ENCODE data around the gene FHL3. TPM values are rescaled to one million over a fixed set of nuclear protein-coding genes. Genes with fewer than 3 reads are reported as not detected.

FHL3 gene, protein sequence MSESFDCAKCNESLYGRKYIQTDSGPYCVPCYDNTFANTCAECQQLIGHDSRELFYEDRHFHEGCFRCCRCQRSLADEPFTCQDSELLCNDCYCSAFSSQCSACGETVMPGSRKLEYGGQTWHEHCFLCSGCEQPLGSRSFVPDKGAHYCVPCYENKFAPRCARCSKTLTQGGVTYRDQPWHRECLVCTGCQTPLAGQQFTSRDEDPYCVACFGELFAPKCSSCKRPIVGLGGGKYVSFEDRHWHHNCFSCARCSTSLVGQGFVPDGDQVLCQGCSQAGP
- 10 to 100 TPM in 1 of 6 donors, 1 to 10 TPM in 5; 7.4 to 11.3 (median 8.3) TPM for total RNA-seq
- 1 to 10 TPM; 5.1 to 7.0 TPM for polyA plus RNA-seq

DNA sequence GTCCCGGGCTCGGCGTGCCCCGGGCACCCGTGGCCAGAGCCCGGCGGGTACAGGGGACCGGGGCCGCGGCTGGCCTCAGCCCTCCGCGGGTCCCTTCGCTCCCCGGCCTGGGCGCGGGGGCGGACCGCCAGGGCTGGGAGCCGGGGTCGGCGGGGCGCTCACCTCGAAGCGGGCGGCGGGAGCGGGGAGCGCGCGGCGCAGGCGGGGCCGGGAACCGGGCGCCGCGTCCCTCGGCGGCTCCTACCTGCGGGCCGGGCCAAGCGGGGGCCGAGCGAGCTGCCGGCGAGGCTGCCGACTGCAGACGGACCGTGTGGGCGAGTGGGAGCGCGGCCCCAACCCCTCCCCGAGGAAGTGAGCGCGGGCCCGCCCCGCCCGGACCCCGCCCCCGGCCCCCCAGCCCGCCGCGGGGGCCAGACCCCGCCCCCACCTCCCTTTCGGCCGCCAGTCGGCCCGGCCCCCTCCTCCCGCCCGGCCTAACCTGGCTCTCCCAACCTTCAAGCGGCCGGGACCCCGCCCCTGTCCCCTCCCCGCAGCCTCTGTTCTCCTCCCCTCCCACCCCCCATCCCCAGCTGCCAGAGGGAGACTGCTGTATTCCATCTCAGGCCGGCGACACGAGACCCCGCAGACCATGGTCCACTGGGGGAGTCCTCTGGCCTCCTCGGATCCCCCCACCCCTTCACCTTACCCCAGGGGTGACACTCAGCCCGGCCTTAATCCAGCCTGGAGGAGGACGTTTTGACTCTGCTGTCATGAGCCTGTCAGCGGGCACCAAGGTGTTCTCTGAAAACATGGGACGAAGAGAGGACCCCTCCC lies at the start of gene FHL3:
FHL3 (minus strand) TSS at position 320 of the 813 bp plus-strand sequence. CDS start 6,102 bp downstream, outside the sequence.
- 3 to 6% methylated on average over 25 to 83 of the region's 83 CpGs for WGBS, 2 donors
- ATAC-seq, result peak; percentile 76 to 89 (median 83)
- no peak for FAIRE-seq
- peak within 1 kb of the TSS; percentile 33 to 60 (median 44) for H3K4me3 ChIP-seq
- H3K4me1 ChIP-seq, result peaks cover 0 to 5% (median 0%) of the 10 kb centered on the region in 3 donors
- TF ChIP-seq, protein P1, sequence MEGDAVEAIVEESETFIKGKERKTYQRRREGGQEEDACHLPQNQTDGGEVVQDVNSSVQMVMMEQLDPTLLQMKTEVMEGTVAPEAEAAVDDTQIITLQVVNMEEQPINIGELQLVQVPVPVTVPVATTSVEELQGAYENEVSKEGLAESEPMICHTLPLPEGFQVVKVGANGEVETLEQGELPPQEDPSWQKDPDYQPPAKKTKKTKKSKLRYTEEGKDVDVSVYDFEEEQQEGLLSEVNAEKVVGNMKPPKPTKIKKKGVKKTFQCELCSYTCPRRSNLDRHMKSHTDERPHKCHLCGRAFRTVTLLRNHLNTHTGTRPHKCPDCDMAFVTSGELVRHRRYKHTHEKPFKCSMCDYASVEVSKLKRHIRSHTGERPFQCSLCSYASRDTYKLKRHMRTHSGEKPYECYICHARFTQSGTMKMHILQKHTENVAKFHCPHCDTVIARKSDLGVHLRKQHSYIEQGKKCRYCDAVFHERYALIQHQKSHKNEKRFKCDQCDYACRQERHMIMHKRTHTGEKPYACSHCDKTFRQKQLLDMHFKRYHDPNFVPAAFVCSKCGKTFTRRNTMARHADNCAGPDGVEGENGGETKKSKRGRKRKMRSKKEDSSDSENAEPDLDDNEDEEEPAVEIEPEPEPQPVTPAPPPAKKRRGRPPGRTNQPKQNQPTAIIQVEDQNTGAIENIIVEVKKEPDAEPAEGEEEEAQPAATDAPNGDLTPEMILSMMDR (IDR thresholded peaks at IDR 0.05), result no peak
- intact Hi-C loops (cut with DNase I), result no loop called here
- peak within 1 kb of the TSS in 1 of 4 donors; percentile 41 for H3K27ac ChIP-seq
- H3K36me3 ChIP-seq, result no peaks in the 10 kb centered on the region
- no peaks in the 10 kb centered on the region for H3K27me3 ChIP-seq
- no peaks in the 10 kb centered on the region for H3K9me3 ChIP-seq
- peak; percentile 69 to 89 (median 80) for DNase-seq

DNA sequence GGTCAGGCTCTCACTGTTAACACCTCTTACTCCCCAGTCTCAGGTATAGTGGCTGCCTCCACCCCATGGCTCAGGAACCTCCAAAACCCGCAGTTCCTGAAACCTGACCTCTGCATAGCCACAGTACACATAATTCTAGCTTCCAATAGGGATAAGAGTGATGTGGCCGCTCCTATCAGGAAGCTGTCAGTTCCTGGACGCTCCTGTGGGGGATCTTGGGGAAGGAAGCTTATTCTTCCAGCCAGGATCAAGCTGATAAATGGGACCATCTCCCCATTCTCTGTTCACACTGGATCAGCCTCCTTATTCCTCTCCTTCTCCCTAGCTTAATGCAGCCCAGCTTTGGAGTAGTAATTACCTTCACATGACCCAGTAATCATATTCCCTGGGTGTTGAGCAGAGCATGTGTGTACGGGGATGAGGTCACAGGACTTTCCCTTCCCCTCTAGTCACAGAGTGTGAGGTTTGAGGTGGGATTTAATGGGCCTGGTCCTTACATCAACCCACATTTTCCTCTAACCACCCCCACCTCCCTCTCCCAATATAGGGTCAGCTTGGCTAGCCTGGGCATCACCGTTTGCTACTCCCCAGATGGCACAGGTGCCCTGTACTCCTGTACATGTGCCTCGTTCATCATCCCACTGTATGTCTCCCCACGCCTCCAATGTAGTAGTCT lies 48.2 kb upstream of the FHL3 start:
- intact Hi-C loops (cut with DNase I), result no loop called here
- no peak for ATAC-seq
- WGBS, 2 donors, result 57 to 63% methylated on average over 7 of the region's 7 CpGs
- TF ChIP-seq, protein P1 (IDR thresholded peaks at IDR 0.05), result no peak
- Histone ChIP-seq H3K27ac (no peak overlapping the region), H3K9me3 (no peaks in the 10 kb centered on the region), H3K27me3 (no peaks in the 10 kb centered on the region), H3K4me3 (no peak overlapping the region), H3K36me3 (no peaks in the 10 kb centered on the region), H3K4me1 (no peaks in the 10 kb centered on the region)
- FAIRE-seq, result no peak
- no peak for DNase-seq

DNA sequence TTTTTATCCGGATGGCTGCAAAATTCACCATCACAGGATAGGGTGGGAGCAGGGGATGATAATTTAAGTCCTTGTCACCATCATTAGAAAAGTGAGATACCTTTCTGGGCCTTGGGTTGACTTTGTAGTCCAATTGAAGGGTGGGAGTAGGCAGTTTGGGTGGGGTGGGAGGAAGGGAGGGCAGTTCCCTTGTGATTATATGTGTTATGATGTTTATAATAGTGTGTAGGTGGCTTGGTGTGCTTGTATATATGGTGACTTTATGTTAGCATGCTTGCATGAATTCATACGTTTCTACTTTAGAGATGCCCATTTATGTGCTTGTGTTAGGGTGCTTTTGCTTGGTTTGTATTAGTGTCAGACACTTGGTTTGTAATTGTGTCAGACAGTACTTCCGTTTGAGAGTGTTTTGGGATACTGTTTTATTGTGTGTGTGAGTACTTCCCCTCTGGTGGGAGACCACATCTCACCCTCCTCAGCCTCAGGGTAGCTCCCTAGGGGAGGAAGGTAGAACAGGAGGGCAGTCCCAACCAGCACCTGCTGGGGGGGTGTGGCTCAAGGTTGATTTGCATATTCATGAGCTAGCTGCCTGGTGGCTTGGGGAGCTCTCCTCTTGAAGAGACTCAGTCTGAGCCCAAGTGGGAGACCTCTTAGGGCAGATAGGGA lies 47.6 kb upstream of the FHL3 start:
- no peaks in the 10 kb centered on the region for H3K9me3 ChIP-seq
- DNase-seq, result no peak
- H3K36me3 ChIP-seq, result no peaks in the 10 kb centered on the region
- H3K27ac ChIP-seq, result no peak overlapping the region
- no peak overlapping the region for H3K4me3 ChIP-seq
- ATAC-seq, result no peak
- FAIRE-seq, result no peak
- H3K4me1 ChIP-seq, result no peaks in the 10 kb centered on the region
- intact Hi-C loops (cut with DNase I), result no loop called here
- H3K27me3 ChIP-seq, result no peaks in the 10 kb centered on the region
- WGBS, 2 donors, result 43 to 47% methylated on average over 3 of the region's 3 CpGs
- TF ChIP-seq, protein P1 (IDR thresholded peaks at IDR 0.05), result no peak

DNA sequence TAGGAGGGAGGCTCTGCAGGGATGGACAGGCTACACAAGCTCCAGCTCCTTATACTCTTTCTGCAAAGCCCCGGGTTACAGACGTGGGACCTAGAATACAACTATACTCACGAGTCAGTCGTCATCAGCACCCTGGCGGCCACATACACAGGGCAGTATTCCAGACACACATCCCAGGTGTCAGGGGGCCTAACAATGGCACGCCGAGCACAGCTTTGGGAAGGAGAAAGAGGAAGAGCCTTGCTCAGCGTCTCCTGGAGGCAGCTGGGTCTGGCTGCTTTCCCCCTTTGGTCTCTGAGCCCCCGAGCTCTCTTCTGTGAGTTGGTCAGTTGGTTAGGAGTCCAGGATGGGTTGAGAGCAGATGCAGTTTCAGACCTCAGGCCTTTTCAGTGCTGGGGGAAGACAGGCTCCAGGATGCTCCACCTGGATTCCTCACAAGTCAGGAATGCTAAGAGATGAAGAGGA lies 45.8 kb upstream of the FHL3 start:
- Histone ChIP-seq H3K27ac (no peak overlapping the region), H3K9me3 (no peaks in the 10 kb centered on the region), H3K27me3 (no peaks in the 10 kb centered on the region), H3K36me3 (no peaks in the 10 kb centered on the region), H3K4me1 (peaks cover 0 to 3% (median 0%) of the 10 kb centered on the region in 3 donors), H3K4me3 (no peak overlapping the region)
- ATAC-seq (no peak), DNase-seq (no peak), FAIRE-seq (no peak)
- 66 to 81% methylated on average over 9 of the region's 9 CpGs for WGBS, 2 donors
- TF ChIP-seq, protein P1 (IDR thresholded peaks at IDR 0.05), result no peak
- intact Hi-C loops (cut with DNase I), result no loop called here
